ENCODE measurements around the gene NT5DC2.
A peak's percentile ranks its signal among the peaks of the same experiment; 100 is the strongest.

DNA sequence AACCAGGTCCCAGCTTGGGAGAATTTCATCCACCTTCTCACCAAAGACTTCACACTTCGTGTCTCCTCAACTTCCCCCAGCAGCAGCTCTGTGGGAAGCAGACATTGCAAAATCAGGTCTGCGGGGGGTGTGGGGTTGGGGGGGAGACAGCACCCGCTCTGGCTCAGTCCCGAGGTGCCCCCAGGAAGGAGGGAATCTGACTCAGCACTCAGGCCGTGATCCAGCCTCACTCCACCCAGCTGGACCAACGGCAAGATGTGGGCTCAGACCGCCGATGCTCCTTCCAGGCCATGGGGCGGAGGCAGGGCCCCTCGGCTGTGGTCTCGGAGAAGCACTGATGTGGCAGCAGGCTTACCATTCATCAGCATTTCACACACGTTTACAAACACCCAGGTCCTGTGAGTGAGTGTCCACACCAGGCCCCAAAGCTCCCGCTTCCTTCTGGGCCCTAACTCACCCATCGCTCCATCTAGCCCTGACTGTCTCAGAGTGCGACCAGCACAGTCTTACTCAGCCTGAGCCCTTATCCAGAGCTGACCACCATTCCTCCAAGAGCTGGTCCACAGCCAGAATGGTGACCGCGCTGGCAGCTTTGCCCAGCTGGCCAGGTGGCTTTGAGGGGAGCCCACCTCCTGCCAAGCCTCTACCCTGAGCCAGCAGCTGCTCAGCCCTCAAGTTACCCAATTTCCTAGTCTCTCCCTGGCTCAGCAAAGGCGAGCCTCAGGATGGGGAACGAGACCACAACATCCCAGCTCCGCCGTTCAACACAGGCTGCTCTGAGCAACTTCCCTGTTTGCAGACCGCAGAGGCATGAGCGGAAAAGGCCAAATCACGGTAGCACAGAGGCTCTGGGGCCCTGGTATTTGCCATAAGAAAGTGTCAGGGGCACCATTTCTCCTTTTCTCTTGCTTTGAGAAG, 35.3 kb downstream of the NT5DC2 start:
- peak in 1 of 3 donors; percentile 7 for TF ChIP-seq POLR2A (IDR thresholded peaks at IDR 0.05)
- TF ChIP-seq, protein P1, sequence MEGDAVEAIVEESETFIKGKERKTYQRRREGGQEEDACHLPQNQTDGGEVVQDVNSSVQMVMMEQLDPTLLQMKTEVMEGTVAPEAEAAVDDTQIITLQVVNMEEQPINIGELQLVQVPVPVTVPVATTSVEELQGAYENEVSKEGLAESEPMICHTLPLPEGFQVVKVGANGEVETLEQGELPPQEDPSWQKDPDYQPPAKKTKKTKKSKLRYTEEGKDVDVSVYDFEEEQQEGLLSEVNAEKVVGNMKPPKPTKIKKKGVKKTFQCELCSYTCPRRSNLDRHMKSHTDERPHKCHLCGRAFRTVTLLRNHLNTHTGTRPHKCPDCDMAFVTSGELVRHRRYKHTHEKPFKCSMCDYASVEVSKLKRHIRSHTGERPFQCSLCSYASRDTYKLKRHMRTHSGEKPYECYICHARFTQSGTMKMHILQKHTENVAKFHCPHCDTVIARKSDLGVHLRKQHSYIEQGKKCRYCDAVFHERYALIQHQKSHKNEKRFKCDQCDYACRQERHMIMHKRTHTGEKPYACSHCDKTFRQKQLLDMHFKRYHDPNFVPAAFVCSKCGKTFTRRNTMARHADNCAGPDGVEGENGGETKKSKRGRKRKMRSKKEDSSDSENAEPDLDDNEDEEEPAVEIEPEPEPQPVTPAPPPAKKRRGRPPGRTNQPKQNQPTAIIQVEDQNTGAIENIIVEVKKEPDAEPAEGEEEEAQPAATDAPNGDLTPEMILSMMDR (IDR thresholded peaks at IDR 0.05), result no peak
